ENCODE data around the gene CRAMP1.
A peak's percentile ranks its signal among the peaks of the same experiment; 100 is the strongest.
"Not testable (repeated sequence)": the region's sequence is repeated elsewhere in the genome, so short reads cannot be mapped to it uniquely, and the experiment has no call there.

Gene CRAMP1

GRCh38 chr16:1713933-1714332, 101.8 kb downstream of the CRAMP1 start:
- no peak for DNase-seq

- DNase-seq = no peak
Observed at GRCh38 chr16:1715220-1715619, 103.1 kb downstream of the CRAMP1 start.

- not testable (repeated sequence) for DNase-seq
Observed at GRCh38 chr16:1718236-1718635, 106.1 kb downstream of the CRAMP1 start.

- not testable (repeated sequence) for DNase-seq
Observed at GRCh38 chr16:1719559-1720229, 107.5 kb downstream of the CRAMP1 start.

- DNase-seq = no peak
Observed at GRCh38 chr16:1721372-1721771, 109.2 kb downstream of the CRAMP1 start.

- DNase-seq = peak; percentile 15
Observed at GRCh38 chr16:1723450-1724147, 111.4 kb downstream of the CRAMP1 start.

- DNase-seq = no peak
Observed at GRCh38 chr16:1724491-1724890, 112.3 kb downstream of the CRAMP1 start.

- DNase-seq = no peak
Observed at GRCh38 chr16:1726661-1727502, 114.7 kb downstream of the CRAMP1 start.

Measured in HCEC 1CT (cell line).